Measurements from ENCODE around the gene UBE2J2. TPM values are rescaled to one million over a fixed set of nuclear protein-coding genes. Genes with fewer than 3 reads are reported as not detected.

Gene UBE2J2
- polyA plus RNA-seq, 3 donors, result 25.8 to 45.1 (median 39.5) TPM

DNA sequence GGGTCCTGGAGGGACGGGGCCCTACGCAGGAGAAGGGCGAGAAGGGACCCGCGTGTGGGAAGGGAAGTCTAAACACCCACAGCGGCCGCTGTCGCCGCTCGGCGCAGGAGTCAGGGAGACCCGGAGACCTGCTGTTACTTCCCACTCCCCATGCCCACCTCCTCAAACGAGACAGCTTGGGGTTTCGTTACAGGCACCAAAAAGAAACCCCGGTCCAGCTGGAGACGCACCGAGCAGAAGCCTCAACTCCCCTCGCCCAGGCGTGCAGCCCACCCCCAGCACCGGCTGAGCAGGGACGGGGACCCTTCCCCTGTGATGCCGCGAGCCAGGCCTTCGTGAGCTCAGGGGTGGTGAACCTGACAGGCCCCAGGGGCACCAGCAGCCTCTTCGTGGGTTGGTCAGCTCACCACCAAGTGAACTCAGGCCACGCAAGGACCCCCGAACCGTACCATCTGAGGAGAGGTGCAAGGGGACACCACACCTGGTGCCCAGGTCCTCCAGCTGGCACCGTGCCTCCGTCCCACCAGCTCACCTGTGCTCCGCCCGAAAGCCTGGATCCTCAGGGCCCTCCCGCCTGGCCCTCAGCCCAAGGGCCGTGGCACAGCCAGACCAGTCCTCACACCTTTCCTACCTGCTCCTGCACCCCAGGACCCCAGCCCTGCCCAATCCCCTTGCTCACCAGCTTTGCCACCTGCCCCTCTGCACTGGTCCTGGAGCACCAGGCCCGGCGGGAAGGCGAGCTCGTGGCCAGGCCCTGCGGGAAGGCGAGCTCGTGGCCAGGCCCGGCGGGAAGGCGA lies 46.9 kb downstream of the UBE2J2 start:
- WGBS, 3 donors, result 90 to 95% (median 95%) methylated on average over 40 to 44 of the region's 44 CpGs
- H3K27ac ChIP-seq (ENCODE audit: low read depth, low read length), result no peak overlapping the region

DNA sequence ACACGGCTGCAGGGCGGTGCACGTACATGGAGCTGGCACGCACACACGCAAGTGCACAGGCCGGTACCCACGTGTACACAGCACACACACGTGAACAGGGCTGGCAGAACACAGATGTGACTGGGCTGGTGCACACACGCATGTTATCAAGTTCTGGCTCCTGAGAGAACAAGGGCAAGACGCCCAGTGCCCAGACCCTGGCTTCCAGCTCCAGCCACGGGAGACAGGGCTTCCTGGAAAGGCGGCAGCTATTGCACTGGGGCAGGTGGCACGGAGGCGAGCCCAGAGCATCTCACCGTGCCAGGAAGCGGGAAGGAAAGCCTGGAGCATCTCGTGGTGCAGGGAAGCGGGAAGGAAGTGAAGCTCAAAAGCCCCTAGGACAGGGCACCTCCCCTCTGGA lies 47.7 kb downstream of the UBE2J2 start:
- H3K27ac ChIP-seq (ENCODE audit: low read depth, low read length), result no peak overlapping the region
- WGBS, 3 donors, result 76 to 85% (median 81%) methylated on average over 18 of the region's 18 CpGs

DNA sequence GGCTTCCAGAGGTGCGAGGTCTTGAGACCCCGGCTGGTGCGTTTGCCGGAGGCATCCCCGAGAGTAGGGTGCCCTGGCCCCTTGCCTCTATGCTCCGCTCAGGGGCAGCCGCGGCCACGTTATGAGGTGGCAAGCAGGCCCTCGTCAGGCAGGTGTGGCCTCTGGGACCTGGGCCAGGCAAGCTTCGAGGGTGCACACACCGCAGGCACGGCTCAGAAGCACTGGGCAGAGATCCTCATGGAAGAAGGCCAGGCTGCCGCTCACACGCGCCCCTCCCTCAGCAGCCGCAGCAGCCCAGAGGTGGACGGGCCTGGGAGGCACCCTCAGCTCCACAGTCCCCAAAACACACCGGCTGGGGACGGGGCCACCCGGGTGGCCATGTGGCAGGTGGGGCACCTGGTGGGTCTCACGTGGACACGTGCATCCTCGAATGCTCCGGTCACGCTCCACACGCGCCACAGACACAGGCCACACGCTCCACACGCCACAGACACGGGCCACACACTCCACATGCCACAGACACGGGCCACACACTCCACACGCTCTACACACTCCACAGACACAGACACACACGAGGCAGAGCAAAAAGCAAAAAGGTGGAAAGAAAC lies 48.3 kb downstream of the UBE2J2 start:
- H3K27ac ChIP-seq (ENCODE audit: low read depth, low read length), result no peak overlapping the region
- 87 to 92% (median 89%) methylated on average over 33 to 34 of the region's 34 CpGs for WGBS, 3 donors

DNA sequence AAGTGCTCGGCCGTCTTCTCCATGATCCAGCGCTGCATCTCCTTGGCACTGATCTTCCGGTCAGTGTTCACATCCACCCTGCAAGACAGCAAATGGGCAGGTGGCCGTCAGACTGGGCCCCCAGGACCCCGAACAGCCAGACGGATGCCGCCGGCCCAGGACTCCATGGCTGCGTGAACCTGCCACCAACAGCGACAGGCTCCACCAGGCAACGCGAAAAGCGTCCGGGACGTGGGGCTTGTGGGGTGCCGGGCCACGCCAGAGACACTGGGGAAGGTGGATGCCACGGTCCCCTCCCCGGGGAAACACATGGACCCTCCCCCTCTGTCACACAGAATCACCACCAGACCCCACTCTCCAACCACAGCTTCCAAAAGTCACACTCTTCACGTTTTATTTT lies 49.8 kb downstream of the UBE2J2 start:
- WGBS, 3 donors, result 93 to 96% (median 94%) methylated on average over 21 of the region's 21 CpGs

DNA sequence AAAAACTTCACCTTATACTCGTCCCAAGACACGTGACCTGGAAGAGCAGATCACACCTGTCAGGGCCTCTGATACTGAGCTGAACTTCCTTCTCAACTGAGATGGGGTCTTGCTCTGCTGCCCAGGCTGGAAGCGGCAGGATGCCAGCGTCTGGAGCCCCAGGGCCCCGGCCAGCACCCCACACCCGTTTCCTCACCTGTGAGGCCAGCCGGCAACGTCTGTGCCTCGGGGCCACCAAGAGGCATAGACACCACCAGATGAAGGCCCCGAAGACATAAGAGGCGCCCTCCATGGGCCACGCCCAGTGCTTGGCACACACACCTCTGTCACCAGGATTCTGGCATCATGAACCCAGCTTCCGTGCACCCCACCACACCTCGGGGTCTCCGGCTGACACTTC lies 50.3 kb downstream of the UBE2J2 start:
- 96 to 98% (median 97%) methylated on average over 14 to 15 of the region's 15 CpGs for WGBS, 3 donors
- H3K27ac ChIP-seq (ENCODE audit: low read depth, low read length), result no peak overlapping the region

More for the DNA sequence above, 49.8 kb downstream of the UBE2J2 start:
- H3K27ac ChIP-seq (ENCODE audit: low read depth, low read length), result no peak overlapping the region

DNA sequence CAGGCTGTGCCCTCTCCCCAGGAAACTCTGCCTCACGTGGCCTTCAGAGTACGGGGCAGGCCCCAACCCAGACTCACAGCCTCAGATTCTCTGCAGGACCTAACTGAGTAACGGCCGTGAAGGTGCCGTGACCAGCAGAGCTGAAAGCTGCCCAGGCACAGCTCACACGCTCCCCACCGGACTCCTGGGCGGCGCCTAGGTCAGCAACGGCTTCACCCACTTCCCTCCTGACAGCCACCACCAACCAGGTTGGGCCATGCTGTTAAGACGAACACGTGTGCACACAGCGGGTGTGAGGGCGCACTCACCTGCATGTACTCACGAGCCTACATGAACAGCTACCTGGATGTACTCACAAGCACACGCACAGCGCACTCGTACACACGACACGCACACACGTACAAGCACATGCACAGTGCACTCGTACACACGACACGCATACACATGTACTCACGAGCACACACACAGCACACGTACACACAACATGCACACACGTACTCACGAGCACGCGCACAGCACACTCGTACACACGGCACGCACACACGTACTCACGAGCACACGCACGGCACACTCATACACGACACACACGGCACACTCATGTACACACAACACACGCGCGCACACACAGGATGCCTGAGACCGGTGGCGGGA lies 51.0 kb downstream of the UBE2J2 start:
- 93 to 96% (median 93%) methylated on average over 44 of the region's 44 CpGs for WGBS, 3 donors
- H3K27ac ChIP-seq (ENCODE audit: low read depth, low read length), result no peak overlapping the region

DNA sequence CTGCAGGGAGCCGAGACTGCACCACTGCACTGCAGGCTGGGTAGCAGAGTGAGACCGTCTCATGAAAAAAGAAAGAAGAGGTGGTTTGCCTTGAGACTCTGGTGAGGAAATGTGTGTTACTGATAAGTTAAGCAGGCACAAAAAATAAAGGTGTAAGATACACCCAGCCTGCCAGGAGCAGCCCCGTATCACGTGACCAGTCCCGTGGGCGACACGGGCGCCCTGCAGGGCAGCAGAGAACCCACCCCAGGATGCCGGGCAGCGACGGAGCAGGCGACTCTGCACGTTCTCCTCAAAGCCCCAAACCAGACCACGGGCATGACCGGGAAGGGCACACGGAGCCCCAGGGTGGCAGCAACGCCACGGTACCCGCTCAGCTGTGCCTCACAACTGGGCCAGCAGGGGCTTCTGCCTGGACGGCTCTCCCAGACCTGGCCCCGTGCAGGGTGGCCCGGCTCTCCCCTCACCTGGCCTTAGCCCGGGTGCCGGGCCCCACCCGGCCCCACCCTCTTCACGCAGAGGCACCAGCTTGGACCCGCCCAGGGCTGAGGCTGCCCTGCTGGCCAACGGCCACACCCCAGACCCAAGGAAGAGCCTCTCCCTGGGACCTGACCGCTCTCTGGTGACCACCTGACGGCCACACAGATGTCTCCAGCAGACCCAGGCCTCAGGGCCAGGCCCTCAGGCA lies 51.6 kb downstream of the UBE2J2 start:
- no peak overlapping the region for H3K27ac ChIP-seq (ENCODE audit: low read depth, low read length)

DNA sequence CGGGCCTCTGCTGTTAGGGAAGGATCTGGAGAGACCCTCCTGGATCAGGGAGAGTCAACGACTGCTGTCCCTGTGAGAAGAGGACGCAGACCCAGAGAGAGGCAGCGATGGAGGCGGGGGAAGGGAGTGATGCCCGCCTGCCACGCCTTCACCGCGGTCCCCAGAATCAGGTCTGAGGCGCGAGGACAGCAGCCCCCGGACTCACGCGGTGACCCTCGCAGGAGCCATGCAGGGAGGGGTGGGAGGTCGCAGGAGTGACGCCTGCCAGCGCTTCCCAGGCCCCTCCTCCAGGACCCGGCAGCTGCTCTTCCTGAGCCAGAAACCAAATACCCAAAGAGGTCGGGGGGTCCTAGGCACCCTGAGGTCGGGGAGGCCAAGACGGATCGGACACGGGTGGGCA lies 53.5 kb downstream of the UBE2J2 start:
- WGBS, 3 donors, result 87 to 90% (median 90%) methylated on average over 24 of the region's 24 CpGs
- H3K27ac ChIP-seq (ENCODE audit: low read depth, low read length), result no peak overlapping the region

More for the DNA sequence above, 51.6 kb downstream of the UBE2J2 start:
- 84 to 93% (median 86%) methylated on average over 23 to 30 of the region's 30 CpGs for WGBS, 3 donors

DNA sequence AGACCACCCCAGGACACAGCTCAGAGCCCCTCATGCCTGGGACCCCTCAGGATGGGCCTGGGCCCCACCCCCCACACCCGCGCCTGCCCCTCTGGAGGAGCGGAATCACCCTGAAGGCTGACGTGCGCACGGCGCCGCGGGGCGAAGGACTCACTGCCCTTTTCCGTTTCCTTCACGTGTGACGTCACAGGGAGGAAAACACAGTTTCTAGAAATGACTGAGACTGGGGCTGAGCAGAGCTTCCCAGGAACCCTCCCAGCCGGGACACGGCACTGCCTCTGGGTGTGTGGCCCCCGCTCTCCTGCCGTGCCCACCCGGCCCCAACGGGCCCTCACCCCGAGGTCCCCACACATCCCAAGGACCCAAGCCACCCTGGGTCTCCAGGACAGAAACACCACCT lies 54.3 kb downstream of the UBE2J2 start:
- no peak overlapping the region for H3K27ac ChIP-seq (ENCODE audit: low read depth, low read length)
- 88 to 97% (median 93%) methylated on average over 18 to 20 of the region's 20 CpGs for WGBS, 3 donors

DNA sequence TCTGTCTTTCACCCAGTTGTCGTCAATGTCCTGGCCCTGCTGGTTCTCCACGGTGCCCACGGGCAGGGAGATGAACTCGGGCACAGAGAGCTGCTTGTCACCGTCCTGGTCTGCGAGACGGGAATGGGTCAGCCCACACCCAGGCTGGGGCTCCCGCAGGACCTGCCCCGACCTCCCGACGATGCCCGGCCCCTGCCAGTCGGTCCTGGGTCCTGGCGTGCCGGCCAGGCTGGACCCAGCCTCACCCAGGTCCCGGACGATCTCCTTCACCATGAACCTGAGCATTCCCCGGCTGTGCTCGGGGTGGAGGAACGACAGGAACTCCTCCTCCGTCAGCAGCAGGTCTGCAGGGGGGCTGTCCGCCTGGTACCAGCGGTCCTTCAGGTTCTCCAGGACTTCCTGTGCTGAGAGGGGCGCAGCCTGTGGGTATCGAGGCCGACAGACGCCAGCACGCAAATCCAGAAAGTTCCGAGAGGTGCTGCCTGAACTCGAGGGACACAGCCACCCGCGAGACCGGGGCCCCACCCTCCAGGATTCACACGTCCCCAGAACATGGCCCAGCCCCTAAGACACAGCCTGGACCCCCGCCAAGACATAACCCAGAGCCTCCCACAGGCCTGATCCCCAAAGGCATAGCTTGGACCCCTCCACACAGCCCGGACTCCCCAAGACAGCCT lies 55.0 kb downstream of the UBE2J2 start:
- WGBS, 3 donors, result 92 to 94% (median 93%) methylated on average over 36 of the region's 36 CpGs

DNA sequence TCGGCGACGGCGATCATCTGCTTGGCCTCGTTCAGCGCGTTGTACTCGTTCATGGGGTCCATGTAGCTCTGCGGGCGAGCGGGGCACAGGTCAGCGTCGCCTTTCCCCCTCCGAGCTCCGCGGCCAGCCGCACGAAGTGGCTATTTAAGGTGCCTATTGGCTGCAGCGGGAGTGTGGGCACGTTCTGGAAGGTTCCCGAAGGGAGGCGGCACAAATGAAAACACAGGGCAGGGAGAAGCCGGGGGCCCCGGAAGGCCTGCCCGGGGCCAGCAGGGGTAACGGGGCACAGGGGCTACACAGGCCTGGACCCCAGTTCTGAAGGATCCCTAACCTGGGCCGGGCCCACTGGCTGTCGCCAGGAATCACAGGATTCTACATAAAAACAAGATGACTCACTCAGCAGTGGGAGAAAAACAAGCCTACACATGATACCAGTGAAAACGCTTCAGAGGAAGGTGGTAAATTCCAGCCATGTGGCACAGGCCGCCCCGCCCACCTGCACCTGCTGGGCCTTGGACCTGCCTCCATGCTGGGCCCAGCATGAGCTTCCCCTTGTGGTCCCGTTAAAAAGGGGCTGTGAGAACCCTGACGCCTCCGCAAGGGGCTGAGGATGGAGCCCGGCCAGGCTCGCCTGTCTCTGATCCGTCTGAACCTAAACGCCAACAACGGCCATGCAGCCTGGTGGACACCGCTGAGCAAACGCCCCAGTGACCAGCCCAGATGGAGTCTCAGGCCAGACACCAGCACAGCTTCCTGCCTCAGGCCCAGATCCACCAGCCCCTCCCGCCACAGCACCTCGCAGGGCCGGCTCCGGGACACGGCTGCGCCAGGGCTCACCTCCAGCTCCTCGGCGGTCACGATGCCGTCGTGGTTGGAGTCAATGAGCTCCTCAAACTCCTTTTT lies 55.8 kb downstream of the UBE2J2 start:
- 91 to 93% (median 92%) methylated on average over 52 of the region's 52 CpGs for WGBS, 3 donors
- no peak overlapping the region for H3K27ac ChIP-seq (ENCODE audit: low read depth, low read length)

More for the DNA sequence above, 55.0 kb downstream of the UBE2J2 start:
- H3K27ac ChIP-seq (ENCODE audit: low read depth, low read length), result no peak overlapping the region

DNA sequence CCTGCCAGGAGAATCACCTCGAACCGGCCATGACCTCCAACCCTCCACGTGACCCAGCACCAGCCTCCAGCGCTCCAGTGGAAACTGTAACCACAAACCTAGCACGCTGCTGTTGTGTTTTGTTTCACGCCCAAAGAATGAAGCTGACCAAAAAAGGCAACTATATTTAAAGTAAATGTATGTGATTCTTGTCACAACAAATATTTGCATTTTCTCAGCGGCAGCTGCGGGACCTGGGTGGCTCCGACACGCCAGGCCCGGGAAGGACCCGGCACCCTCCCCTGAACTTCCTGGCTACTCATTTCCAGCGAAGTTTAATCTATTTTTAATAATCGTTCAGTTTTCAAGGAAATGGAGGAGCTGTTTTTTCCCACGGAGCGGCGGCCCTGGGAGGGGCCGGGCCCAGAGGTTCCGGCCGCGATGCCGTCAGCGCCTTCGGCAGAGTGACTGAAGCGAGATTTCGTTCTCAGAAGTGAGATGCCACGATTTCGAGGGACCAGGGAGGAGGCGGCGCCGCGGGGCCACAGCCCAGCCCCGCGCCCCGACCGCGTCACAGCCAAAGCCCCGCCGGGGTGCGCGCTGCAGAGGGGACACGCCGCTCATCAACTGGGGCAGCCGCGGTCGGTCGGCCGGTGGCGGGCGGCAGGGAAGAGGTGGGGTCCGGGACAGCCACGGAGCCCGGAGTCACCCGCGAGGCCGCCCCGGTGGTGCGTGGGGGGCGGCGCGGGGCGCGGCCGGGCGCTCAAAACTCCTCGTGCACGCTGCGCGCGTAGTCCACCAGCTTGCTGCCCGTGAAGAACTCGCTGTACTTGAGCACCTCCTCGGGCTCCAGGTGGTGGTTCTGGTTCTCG lies 56.7 kb downstream of the UBE2J2 start:
- H3K27ac ChIP-seq (ENCODE audit: low read depth, low read length), result no peak overlapping the region
- WGBS, 3 donors, result 85 to 91% (median 91%) methylated on average over 64 to 74 of the region's 74 CpGs

DNA sequence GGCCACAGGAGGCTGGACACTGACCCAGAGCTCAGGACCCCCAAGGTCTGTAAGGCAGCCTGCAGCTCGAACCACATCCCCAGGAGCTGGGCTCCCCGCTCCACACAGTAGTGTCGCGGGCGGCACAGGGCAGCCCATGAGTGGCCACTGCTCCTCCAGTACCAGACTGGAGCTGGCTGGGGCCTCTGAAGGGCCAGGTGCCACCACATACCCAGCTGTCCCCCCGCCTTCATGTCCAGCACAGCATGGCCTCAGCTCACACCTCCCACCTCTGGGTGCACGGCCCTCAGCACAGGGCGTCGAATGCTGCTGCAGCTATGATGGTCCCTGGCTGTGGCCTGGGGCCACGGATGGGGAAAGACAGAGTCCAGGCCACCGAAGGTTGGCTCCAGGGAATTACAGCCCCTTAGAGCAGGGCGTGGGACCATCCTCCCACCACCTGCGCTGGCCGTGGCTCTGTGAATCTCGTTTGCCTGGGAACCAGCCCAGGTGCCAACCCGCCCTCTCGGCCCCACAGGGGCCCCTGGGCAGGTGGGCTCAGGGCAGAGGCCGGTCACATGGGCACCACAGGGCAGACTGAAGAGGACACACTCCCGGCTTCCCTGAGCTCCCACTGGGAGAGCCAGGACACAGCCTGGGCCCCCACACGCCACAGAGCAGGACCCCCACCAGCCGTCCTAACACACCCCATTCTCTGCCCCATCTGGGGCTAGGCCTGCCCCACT lies 57.6 kb downstream of the UBE2J2 start:
- H3K27ac ChIP-seq (ENCODE audit: low read depth, low read length), result peak overlapping the region; percentile 1
- WGBS, 3 donors, result 80 to 89% (median 89%) methylated on average over 20 to 21 of the region's 21 CpGs

DNA sequence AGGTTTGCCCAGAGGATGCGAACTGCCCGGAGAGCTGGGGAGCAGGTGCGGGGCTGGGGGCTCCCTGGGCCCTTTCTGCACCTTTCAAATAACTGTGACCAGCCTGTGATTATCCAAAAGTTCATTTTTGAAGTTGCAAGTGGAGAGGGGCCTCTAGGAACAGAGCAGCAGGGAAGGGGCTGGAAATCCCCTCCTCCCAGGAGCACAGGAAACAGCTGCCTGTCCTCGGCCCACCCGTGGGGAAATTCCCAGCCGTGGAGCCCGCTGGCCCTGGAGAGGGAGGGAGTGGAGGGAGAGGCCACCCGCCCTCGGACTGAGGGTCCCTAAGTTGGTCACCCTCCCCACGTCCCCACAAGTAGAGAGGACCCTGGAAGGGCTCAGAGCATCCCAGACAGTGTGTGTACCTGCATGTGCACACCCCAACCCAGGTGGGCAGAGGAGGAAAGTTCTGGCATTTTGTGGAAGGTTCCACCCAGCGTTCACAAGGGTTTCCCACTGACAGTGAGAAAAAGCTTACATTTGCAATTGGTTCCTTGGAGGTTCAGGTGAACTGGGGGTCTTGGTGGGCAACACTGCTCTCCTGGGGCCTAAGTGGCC lies 58.5 kb downstream of the UBE2J2 start:
- H3K27ac ChIP-seq (ENCODE audit: low read depth, low read length), result no peak overlapping the region
- WGBS, 3 donors, result 42 to 61% (median 52%) methylated on average over 11 of the region's 11 CpGs

DNA sequence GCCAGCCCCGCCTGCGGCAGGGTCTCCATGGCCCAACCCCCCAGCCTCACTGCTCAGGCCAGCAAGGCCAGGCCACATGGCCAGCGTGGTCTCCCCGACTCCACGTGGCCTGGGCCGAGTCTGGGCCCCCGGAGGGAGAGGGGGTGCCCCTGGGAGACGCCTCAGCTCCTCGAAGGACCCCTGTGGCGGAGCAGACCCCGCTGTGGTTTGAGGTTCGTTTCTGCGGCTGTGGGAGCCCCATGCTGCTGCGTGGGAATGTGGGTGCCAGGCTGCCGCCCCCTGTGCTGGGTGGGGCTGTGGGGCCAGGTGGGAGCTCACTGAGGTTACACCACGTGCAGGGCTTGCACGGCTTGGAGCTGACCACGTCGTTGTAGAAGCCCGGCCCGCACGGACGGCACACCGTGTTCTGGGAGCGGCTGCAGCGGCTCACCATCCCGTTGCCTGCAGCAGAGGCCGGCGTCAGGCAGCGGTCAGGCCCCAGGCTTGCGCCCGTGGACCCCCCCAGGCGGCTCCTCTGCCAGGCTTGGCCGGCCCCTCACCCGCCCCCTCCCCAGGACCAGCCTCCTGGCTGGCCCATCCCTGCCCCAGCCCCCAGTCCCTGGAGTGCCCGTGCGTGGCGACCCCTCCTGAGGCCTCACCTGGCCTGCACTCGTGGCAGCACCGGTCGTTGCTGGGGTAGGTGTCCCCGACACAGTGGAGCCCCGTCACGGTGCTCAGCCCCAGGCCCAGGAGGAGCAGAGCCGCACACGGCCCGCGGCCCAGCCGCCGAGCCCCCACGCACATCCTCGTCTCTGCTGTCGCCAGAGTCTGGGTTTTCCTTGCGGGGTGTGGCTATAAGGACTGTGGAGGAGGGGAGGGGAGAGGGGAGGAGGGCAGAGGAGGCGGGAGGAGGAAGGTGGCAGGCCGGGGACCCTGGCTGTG lies 60.0 kb downstream of the UBE2J2 start, which contains the start of gene TNFRSF4:
Gene TNFRSF4 (minus strand): TSS at position 809 of the 921 bp plus-strand sequence. CDS start 26 bp downstream, at position 783.
- 24 to 57% (median 31%) methylated on average over 53 to 56 of the region's 56 CpGs for WGBS, 3 donors
- no peak within 1 kb of the TSS for H3K27ac ChIP-seq (ENCODE audit: low read depth, low read length)

All from adipose tissue (tissue), 3 donors.